IMR-90 (cell line): Measurements from ENCODE around the gene CRYBB1.

Experiments
- MAFK ChIP-seq: IDR thresholded peaks from 2 replicates; pipeline ENCODE4 v1.6.1; 2012; ENCODE audit warnings: low read depth, low read length, improper control_type of control experiment
- MAZ ChIP-seq: IDR thresholded peaks from 2 replicates; pipeline ENCODE4 v1.6.1; 2012; ENCODE audit warnings: low read depth, mild to moderate bottlenecking, low read length, improper control_type of control experiment, moderate library complexity, borderline replicate concordance
- MXI1 ChIP-seq: IDR thresholded peaks from 2 replicates; pipeline ENCODE4 v1.6.1; 2012; ENCODE audit warnings: low read depth, mild to moderate bottlenecking, low read length, moderate library complexity, borderline replicate concordance
- NFE2L2 ChIP-seq: fragments of 150-350 bp; IDR thresholded peaks from 2 replicates; pipeline ENCODE4 v1.6.1; 2016; ENCODE audit warnings: low read depth, mild to moderate bottlenecking, low read length
- POLR2A ChIP-seq: IDR thresholded peaks from 2 replicates; pipeline ENCODE4 v1.6.1; 2012; ENCODE audit warnings: mild to moderate bottlenecking, low read depth, low read length
- RCOR1 ChIP-seq: IDR thresholded peaks from 2 replicates; pipeline ENCODE4 v1.6.1; 2012; ENCODE audit warnings: mild to moderate bottlenecking, low read length, improper control_type of control experiment; ENCODE audit not compliant: insufficient replicate concordance
- RFX5 ChIP-seq: IDR thresholded peaks from 2 replicates; pipeline ENCODE4 v1.8.0; 2012; ENCODE audit warnings: low read depth, mild to moderate bottlenecking, low read length, moderate library complexity
- SMC3 ChIP-seq: fragments of 150-350 bp; IDR thresholded peaks from 2 replicates; pipeline ENCODE4 v1.6.1; 2016; ENCODE audit warnings: low read depth, mild to moderate bottlenecking, antibody characterized with exemption, low read length, moderate library complexity
- TF ChIP-seq, protein P1 (sequence below): conservative IDR thresholded peaks from 2 replicates; pipeline ENCODE4 v1.5.1; 2012; ENCODE audit warnings: mild to moderate bottlenecking, low read depth, low read length, improper control_type of control experiment
- TF ChIP-seq, protein P2 (sequence below): fragments of 150-350 bp; IDR thresholded peaks from 2 replicates; pipeline ENCODE4 v1.6.1; 2017; ENCODE audit warnings: mild to moderate bottlenecking, antibody characterized with exemption, low read length, low read depth
- TF ChIP-seq, protein P3 (sequence below): fragments of 150-350 bp; IDR thresholded peaks from 2 replicates; pipeline ENCODE4 v1.6.1; 2016; ENCODE audit warnings: low read depth, mild to moderate bottlenecking, low read length, moderate library complexity, borderline replicate concordance

DNA sequence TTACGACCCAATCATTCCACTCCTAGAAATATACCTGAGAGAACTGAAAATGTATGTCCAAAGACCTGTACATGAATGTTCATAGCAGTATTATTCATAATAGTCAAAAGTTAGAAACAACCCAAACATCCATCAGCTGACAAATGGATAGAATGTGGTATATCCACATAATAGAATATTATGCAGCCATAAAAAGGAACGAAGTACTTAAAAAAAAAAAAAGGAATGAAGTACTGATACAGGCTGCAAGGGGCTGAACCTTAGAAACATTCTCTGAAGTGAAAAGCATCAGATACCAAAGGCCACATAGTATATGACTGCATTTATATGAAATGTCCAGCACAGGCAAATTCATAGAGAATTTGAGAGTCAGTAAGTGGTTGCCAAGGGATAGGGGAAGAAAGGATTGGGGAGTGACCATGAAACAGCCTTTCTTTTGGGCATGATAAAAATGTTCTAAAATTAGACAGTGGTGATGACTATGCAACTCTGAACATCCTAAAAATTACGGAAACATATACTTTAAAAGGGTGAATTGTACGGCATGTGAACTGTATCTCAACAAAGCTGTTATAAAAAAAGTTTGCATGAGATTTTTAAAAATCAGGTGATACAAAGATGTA lies 29.7 kb downstream of the CRYBB1 start:
- TF ChIP-seq, protein P1, sequence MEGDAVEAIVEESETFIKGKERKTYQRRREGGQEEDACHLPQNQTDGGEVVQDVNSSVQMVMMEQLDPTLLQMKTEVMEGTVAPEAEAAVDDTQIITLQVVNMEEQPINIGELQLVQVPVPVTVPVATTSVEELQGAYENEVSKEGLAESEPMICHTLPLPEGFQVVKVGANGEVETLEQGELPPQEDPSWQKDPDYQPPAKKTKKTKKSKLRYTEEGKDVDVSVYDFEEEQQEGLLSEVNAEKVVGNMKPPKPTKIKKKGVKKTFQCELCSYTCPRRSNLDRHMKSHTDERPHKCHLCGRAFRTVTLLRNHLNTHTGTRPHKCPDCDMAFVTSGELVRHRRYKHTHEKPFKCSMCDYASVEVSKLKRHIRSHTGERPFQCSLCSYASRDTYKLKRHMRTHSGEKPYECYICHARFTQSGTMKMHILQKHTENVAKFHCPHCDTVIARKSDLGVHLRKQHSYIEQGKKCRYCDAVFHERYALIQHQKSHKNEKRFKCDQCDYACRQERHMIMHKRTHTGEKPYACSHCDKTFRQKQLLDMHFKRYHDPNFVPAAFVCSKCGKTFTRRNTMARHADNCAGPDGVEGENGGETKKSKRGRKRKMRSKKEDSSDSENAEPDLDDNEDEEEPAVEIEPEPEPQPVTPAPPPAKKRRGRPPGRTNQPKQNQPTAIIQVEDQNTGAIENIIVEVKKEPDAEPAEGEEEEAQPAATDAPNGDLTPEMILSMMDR, result no peak
- TF ChIP-seq, protein P2, sequence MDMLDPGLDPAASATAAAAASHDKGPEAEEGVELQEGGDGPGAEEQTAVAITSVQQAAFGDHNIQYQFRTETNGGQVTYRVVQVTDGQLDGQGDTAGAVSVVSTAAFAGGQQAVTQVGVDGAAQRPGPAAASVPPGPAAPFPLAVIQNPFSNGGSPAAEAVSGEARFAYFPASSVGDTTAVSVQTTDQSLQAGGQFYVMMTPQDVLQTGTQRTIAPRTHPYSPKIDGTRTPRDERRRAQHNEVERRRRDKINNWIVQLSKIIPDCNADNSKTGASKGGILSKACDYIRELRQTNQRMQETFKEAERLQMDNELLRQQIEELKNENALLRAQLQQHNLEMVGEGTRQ, result no peak
- TF ChIP-seq POLR2A (no peak), MXI1 (no peak), SMC3 (no peak), MAFK (no peak), NFE2L2 (no peak), RCOR1 (no peak), MAZ (no peak), RFX5 (no peak)
- TF ChIP-seq, protein P3, sequence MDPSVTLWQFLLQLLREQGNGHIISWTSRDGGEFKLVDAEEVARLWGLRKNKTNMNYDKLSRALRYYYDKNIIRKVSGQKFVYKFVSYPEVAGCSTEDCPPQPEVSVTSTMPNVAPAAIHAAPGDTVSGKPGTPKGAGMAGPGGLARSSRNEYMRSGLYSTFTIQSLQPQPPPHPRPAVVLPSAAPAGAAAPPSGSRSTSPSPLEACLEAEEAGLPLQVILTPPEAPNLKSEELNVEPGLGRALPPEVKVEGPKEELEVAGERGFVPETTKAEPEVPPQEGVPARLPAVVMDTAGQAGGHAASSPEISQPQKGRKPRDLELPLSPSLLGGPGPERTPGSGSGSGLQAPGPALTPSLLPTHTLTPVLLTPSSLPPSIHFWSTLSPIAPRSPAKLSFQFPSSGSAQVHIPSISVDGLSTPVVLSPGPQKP, result no peak
